ENCODE measurements around the gene NOTCH2. TPM values are rescaled to one million over a fixed set of nuclear protein-coding genes. Genes with fewer than 3 reads are reported as not detected.

NOTCH2 gene
- total and polyA plus RNA-seq, 2 experiments from 2014 or later = 42.2 to 85.8 TPM

- H3K79me2 ChIP-seq = peaks cover 3% of the 10 kb centered on the region
- no peak overlapping the region for H3K4me2 ChIP-seq
These were observed 102.8 kb downstream of the NOTCH2 start for GRCh38 chr1:119966681-119967080.

GRCh38 chr1:119966020-119966419 is 103.4 kb downstream of the NOTCH2 start:
- Histone ChIP-seq H3K27ac (no peak overlapping the region), H2AFZ (no peak overlapping the region), H3K79me2 (peaks cover 3% of the 10 kb centered on the region), H4K20me1 (ENCODE audit: insufficient read depth, poor library complexity, severe bottlenecking) (no peaks in the 10 kb centered on the region), H3K9me3 (ENCODE audit: low read depth) (no peaks in the 10 kb centered on the region), H3K4me1 (ENCODE audit: insufficient read depth) (peaks cover 13% of the 10 kb centered on the region), H3K4me2 (no peak overlapping the region), H3K27me3 (no peaks in the 10 kb centered on the region), H3K4me3 (no peak overlapping the region), H3K36me3 (replicated peaks; ENCODE audit: insufficient read depth, low read depth) (no peaks in the 10 kb centered on the region), H3K9me2 (replicated peaks; ENCODE audit: insufficient read depth) (no peaks in the 10 kb centered on the region)
- WGBS (ENCODE audit: low lambda C conversion rate, missing lambda C conversion rate) = 69% methylated on average over 4 of the region's 4 CpGs
- TF ChIP-seq EZH2 (IDR thresholded peaks at IDR 0.05; ENCODE audit: borderline replicate concordance) (no peak), EZH2phosphoT487 (IDR thresholded peaks at IDR 0.05; ENCODE audit: low read depth, severe bottlenecking, unreplicated experiment) (no peak), CTCF (IDR thresholded peaks at IDR 0.05; ENCODE audit: poor library complexity) (no peak)
- DNase-seq (ENCODE audit: low spot score) = no peak

More at GRCh38 chr1:119966681-119967080, 102.8 kb downstream of the NOTCH2 start:
- H3K36me3 ChIP-seq (replicated peaks; ENCODE audit: insufficient read depth, low read depth) = no peaks in the 10 kb centered on the region
- no peak for TF ChIP-seq CTCF (IDR thresholded peaks at IDR 0.05; ENCODE audit: poor library complexity)
- TF ChIP-seq EZH2phosphoT487 (IDR thresholded peaks at IDR 0.05; ENCODE audit: low read depth, severe bottlenecking, unreplicated experiment) = no peak
- TF ChIP-seq EZH2 (IDR thresholded peaks at IDR 0.05; ENCODE audit: borderline replicate concordance) = no peak
- no peaks in the 10 kb centered on the region for H3K27me3 ChIP-seq
- WGBS (ENCODE audit: low lambda C conversion rate, missing lambda C conversion rate) = 88% methylated on average over 2 of the region's 2 CpGs
- no peak overlapping the region for H3K27ac ChIP-seq
- H4K20me1 ChIP-seq (ENCODE audit: insufficient read depth, poor library complexity, severe bottlenecking) = no peaks in the 10 kb centered on the region
- no peak overlapping the region for H2AFZ ChIP-seq
- no peak for DNase-seq (ENCODE audit: low spot score)
- H3K9me2 ChIP-seq (replicated peaks; ENCODE audit: insufficient read depth) = no peaks in the 10 kb centered on the region
- H3K9me3 ChIP-seq (ENCODE audit: low read depth) = no peaks in the 10 kb centered on the region
- H3K4me1 ChIP-seq (ENCODE audit: insufficient read depth) = peaks cover 13% of the 10 kb centered on the region
- H3K4me3 ChIP-seq = no peak overlapping the region

GRCh38 chr1:119964673-119965363 is 104.6 kb downstream of the NOTCH2 start:
- 49% methylated on average over 1 of the region's 1 CpG for WGBS (ENCODE audit: low lambda C conversion rate, missing lambda C conversion rate)
- Histone ChIP-seq H3K4me1 (ENCODE audit: insufficient read depth) (peaks cover 13% of the 10 kb centered on the region), H3K4me3 (no peak overlapping the region), H4K20me1 (ENCODE audit: insufficient read depth, poor library complexity, severe bottlenecking) (no peaks in the 10 kb centered on the region), H3K27me3 (no peaks in the 10 kb centered on the region), H3K9me3 (ENCODE audit: low read depth) (no peaks in the 10 kb centered on the region), H3K36me3 (replicated peaks; ENCODE audit: insufficient read depth, low read depth) (no peaks in the 10 kb centered on the region), H3K27ac (peak overlapping the region; percentile 28), H3K9me2 (replicated peaks; ENCODE audit: insufficient read depth) (no peaks in the 10 kb centered on the region), H3K79me2 (peaks cover 2% of the 10 kb centered on the region), H3K4me2 (no peak overlapping the region), H2AFZ (no peak overlapping the region)
- TF ChIP-seq CTCF (IDR thresholded peaks at IDR 0.05; ENCODE audit: poor library complexity) (no peak), EZH2phosphoT487 (IDR thresholded peaks at IDR 0.05; ENCODE audit: low read depth, severe bottlenecking, unreplicated experiment) (no peak), EZH2 (IDR thresholded peaks at IDR 0.05; ENCODE audit: borderline replicate concordance) (no peak)
- no peak for DNase-seq (ENCODE audit: low spot score)

All from hepatocyte (in vitro differentiated cells).